GM19328 (cell line): Measurements from ENCODE around the gene PGGHG.

Source experiments
- ATAC-seq: cut with Tn5 transposase; IDR thresholded peaks from one replicate; pipeline ENCODE4 v1.9.1; 2021; ENCODE audit warnings: mild to moderate bottlenecking, moderate library complexity; ENCODE audit not compliant: unreplicated experiment

Gene PGGHG

GRCh38 chr11:288478-289397 lies at the start of gene PGGHG:
TSS of gene PGGHG (plus strand) at chr11:289126. CDS start at chr11:289817, 691 bp downstream.
- peak; percentile 58 for ATAC-seq

GRCh38 chr11:240315-240714 lies 48.6 kb upstream of the PGGHG start:
- no peak for ATAC-seq

DNA sequence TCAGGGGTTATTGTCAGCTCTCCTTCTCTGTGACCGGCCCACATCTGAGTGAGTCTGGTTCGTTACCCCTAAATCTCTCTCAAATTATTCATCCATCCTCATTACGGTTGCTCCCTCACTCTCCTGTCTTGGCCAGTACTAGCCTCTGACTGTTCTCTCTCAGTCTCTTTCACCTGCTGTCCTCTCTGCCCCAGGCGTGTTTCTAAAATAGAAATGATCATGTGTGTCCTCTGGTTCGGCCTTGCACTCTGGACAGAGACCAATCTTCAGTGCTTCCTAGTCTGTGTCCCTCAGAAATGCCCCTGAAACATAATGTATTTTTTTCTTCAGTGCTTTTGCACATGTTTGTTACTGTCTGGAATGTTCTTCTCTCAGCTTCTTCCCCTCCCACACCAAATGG lies 47.3 kb upstream of the PGGHG start:
- ATAC-seq: no peak

- ATAC-seq: no peak
Measured at GRCh38 chr11:244376-244775, 44.5 kb upstream of the PGGHG start.

DNA sequence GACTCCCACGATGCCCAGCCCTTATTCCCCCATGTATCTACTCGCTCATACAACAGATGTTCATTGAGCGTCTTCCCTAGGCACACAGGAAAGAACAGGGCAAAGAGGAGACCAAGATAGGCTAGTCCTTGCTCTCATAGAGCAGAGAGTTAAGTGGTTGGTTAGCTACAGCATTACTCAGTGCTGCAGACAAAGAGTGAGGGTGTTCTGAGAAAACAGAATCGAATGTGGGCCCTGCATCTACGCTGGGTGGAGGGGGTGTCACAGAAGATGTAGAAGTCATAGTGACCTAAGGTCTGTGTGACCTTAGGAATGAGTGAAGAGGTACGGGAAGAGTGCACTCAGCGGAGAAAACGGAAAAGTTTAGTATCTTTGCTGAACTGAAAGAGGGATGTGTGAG lies 39.9 kb upstream of the PGGHG start:
- no peak for ATAC-seq

DNA sequence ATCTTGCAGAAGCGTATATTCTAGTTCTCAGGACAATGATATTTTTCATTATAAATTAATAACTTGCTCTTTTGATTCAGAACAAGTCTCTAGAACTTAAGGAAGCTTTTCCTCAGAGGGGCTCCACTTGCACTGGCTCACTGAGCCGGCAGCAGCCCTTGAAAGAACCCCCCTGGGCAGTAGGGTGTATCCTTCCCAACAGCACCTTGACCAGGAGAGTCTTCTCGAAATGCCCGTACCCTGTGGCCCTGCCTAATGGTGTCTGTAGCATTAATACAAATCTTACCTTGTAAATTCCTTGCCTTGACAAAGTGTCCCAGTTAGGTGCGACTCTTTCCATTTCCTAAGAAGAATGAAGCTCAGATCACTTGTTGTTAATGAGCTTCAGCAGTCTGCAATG lies 38.7 kb upstream of the PGGHG start:
- ATAC-seq: no peak

DNA sequence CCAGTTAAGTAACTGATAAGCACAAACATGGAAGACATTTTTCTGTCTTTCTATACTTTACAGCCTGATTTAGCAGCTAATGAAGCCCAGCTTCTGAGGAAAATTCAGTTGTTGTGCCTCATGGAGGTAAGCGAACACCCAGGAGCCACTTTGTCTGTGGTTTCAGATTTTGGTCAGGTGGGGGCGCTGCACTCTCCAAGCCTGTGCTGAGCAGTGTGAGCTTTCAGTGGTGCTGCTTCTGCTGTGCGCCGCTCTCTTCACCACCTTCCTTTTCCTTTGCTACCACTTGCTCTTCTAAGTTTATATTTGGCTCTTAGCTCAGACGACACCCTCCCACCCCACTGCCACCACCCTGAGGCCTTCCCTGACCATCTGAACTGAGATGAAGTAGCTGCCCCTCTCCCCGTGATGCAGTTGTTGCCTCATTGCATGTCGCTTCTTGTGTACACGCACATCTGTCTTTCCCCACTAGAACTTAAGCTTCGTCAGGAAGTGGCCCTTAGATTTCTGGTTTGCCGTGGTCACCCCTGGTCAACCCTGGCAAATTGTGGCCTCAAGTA lies 38.1 kb upstream of the PGGHG start:
- ATAC-seq: no peak

- no peak for ATAC-seq
Measured at GRCh38 chr11:251550-251949, 37.4 kb upstream of the PGGHG start.

DNA sequence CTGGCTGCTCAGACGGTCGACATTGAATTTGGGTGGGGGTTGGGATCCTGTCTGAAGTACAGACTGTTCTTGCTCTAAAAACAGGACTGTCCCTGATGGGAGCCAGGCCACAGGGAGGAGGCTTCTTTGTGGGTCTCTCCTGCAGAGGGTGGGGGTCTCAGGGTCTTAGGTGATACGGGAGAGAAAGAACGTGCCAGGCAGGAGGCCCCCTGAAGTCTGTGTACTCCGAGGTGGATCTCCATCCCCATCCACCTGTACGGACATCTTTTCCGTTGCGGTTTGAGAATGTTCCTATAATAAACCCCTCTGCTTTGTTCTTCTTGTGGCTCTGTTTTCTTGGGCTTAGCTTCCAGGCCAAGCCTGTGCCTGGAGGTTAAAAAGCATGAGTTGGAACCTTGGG lies 36.3 kb upstream of the PGGHG start:
- ATAC-seq: no peak

GRCh38 chr11:253160-253885 lies 35.6 kb upstream of the PGGHG start:
- no peak for ATAC-seq

DNA sequence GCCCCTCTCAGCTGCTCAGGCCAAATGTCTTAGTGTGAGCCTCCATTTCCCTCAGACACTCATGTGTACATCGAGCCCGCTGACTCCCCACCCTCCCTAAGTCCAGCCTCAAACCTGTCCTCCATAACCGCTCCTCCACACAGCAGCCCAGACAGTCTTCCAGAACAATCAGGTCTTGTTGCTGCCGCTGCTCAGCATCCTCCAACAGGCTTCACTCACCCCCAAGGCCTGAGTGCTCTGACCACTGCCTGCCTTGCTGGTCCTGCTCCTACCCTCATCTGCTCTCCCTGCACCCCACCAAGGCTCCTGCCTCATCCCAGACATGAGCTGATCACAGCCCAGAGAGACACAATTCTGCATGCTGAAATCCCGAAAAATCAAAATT lies 35.0 kb upstream of the PGGHG start:
- no peak for ATAC-seq

DNA sequence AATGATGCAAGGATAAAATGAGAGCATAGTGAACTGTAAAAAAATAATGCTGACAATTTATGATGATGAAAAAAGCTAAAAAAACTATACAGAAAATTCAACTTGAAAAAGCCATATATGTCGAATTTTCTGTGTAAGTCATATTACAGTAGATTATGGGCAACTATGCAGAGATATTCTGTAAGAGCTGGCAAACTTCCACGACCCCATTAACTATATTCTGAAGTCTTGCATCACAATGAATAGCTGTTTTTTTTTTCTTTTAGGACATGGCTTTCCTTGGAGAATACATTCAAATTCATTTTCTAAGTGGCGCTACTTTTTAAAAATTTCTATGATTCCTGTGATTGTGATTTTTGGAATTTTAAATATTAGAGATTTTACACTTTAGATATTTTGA lies 33.8 kb upstream of the PGGHG start:
- ATAC-seq: no peak

- ATAC-seq: no peak
Measured at GRCh38 chr11:255816-256215, 33.1 kb upstream of the PGGHG start.

DNA sequence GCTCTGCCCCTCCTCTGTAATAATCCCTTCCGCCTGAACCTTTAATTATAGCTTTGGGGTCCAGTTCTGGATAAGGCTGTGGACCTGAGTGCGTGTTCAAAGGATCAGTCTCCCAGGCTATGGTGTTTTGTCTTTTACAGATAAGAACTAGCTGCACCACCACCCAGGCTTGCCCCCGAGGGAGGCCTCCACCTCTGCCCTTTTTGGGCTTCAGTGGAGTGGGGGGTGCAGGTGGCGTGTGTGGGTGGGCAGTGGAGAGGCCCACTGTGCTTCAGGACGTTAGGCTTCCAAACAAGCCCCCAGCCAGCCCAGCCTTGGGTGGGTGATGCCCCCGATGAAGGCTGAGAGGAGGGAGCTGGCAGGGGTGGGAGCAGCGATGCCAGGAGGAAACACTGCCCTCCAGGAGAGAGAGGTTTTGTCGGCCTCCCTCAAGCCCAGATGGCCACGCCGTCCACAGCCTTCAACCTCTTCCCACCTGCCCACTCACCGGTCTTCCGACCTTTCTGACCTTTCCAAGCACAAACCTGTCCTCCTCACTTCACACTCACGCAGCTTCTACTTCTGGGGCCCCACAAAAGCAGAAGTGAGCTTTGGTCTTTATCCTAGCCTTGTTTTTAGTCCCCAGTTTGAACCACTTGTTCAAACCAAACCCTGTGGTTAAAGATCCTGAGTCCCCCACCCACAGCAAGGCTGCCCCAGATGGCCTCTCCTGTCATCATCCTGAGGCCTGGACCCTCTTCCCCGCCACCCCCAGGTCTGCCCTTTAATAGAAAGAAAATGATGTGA lies 31.8 kb upstream of the PGGHG start:
- no peak for ATAC-seq

DNA sequence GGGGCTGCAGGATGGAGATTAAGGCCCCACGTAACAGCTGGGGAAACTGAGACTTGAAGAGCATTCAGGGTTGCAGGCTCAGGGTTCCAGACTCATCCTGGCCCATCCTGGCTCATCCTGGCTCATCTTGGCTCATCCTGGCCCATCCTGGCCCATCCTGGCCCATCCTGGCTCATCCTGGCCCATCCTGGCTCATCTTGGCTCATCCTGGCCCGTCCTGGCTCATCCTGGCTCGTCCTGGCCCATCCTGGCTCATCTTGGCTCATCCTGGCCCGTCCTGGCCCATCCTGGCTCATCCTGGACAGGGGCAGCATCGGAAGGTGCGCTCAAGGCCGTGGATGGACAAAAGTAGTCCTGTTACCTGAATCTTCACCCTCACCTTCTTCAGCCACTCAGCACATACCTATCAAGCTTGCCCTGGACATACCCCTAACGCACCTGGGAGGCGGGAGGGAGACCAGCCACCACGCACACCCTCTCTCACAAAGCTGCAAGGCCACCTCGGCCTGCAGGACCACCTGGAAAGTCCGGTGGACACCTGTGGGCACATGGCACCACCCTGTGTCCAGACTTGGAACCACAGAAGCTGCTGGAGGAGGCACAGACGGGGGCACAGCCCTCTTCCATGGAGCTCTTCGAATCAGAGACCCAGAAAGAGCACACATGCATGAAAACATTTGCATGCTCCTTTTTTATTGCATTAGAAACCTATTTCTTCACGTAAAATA lies 31.0 kb upstream of the PGGHG start:
- no peak for ATAC-seq

DNA sequence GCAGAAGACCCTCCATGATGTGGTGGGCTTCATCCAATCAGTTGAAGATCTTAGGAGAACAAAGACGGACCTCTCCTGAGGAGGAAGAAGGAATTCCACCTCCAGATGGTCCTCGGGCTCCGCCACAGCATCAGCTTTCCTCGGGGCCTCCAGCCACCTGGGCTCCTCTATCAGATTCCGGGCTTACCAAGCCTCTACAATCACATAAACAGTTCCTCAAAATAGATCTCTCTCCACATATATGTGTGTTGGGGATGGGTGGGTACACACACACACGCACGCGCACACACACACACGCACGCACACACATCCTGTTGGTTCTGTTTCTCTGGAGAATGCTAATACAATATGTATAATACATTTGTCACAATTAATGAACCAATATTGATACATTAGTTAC lies 29.5 kb upstream of the PGGHG start:
- no peak for ATAC-seq

DNA sequence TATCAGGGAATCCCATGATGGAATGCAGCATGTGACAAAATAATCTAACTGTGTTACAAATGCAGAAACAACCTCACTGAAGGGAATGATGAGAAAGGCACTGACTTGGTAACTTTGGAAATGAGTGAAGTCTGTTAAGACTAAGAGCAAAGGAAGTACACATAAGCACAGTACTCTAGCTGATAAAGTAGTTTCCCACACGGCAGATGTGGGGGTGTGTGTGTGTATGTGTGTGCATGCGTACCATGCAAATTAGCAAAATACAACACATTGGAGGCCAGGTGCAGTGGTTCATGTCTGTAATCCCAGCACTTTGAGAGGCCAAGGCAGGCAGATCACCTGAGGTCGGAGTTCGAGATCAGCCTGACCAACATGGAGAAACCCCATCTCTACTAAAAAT lies 27.3 kb upstream of the PGGHG start:
- no peak for ATAC-seq

DNA sequence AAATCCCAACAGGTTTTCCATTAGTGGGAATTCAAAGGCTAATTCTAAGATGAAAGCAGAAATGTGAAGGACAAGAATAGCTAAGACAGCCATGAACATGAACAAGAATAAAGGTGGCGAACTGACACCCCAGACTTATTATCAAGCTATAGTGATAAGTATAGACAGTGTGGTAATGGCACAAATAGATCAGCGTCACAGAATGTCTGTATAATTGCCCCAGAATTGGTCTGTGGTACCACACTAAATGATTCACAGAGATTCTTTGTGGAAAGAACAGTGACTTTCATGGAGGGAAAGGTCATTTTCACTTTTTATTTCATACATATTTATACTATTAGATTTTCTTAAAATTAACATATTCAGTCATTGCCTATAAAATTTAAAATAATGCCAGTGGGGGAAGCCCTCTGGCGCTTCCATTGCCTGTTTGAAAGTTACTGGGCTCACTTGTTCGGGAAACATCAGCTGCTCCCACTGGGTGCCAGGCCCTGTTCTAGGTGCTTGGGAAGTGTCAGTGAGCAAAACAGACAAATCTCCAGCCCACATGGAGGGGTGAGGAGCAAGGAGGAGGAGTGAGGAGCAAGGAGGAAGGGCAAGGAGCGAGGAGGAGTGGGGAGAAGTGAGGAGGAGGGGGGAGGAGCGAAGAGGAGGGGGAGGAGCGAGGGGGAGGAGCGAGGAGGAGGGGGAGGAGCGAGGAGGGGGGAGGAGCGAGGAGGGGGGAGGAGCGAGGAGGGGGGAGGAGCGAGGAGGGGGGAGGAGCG lies 22.1 kb upstream of the PGGHG start:
- ATAC-seq: no peak

GRCh38 chr11:267491-267994 lies 21.4 kb upstream of the PGGHG start:
- no peak for ATAC-seq
